Lower leg skin (tissue), 3 donors: Measurements from ENCODE around the gene ATP7B.

Source experiments
- POLR2A ChIP-seq, 2 donors: fragments of 450-650 bp; IDR thresholded peaks; one replicate each; pipeline ENCODE4 v1.6.1; 2016 to 2017; ENCODE audit warnings: antibody characterized with exemption in 2 of 2, mild to moderate bottlenecking in 1 of 2, moderate library complexity in 1 of 2
- TF ChIP-seq, protein P1 (sequence below), 3 donors: fragments of 450-650 bp; IDR thresholded peaks; one replicate each; pipeline ENCODE4 v1.5.1; 2016; ENCODE audit warnings: antibody characterized with exemption in 3 of 3, mild to moderate bottlenecking in 3 of 3, moderate library complexity in 2 of 3

DNA sequence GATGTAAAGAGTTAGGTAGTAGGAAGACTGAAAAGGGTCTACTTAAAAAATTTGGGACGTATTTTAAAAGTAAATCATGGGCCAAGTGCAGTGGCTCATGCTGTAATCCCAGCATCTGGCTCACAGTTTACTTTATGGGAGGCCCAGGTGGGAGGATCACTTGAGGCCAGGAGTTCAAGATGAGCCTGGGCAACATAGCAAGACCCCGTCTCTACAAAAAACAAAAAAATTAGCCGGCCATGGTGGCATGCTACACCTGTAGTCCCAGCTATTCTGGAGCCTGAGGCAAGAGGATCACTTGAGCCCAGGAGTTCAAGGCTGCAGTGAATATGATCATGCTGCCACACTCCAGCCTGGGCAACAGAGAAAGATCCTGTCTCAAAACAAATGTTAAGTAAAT, 36.2 kb upstream of the ATP7B start:
- TF ChIP-seq, protein P1, sequence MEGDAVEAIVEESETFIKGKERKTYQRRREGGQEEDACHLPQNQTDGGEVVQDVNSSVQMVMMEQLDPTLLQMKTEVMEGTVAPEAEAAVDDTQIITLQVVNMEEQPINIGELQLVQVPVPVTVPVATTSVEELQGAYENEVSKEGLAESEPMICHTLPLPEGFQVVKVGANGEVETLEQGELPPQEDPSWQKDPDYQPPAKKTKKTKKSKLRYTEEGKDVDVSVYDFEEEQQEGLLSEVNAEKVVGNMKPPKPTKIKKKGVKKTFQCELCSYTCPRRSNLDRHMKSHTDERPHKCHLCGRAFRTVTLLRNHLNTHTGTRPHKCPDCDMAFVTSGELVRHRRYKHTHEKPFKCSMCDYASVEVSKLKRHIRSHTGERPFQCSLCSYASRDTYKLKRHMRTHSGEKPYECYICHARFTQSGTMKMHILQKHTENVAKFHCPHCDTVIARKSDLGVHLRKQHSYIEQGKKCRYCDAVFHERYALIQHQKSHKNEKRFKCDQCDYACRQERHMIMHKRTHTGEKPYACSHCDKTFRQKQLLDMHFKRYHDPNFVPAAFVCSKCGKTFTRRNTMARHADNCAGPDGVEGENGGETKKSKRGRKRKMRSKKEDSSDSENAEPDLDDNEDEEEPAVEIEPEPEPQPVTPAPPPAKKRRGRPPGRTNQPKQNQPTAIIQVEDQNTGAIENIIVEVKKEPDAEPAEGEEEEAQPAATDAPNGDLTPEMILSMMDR (IDR thresholded peaks at IDR 0.05), result no peak
- no peak for TF ChIP-seq POLR2A (IDR thresholded peaks at IDR 0.05)
